IMR-90 (cell line): Measurements from ENCODE around the gene SLC23A3. TPM values are rescaled to one million over a fixed set of nuclear protein-coding genes. Genes with fewer than 3 reads are reported as not detected.

Source experiments
- ATAC-seq: fragments of 200-7000 bp; cut with Tn5 transposase; 2 replicates; pipeline ENCODE4 v1.9.1; 2020; ENCODE audit warnings: low read depth, mild to moderate bottlenecking, moderate library complexity
- BruUV-seq: library from RNA; stranded (reverse); fragments of 400-500 nt; replicated peaks from 2 replicates; lab custom pipeline; 2021; lab: Mats Ljungman, UMichigan
- CTCF ChIA-PET: fragments of 300-600 bp; formaldehyde crosslinking; extraction: SDS; loops from one replicate; lab custom pipeline; 2021; ENCODE audit warnings: antibody characterized with exemption; lab: Yijun Ruan, JAX
- POLR2A ChIA-PET: fragments of 300-600 bp; sonication (Branson Sonifier 250); formaldehyde crosslinking; loops from one replicate; lab custom pipeline; 2022; ENCODE audit warnings: antibody characterized with exemption; ENCODE audit not compliant: unreplicated experiment; lab: Charles Lee
- DNase-seq: peaks from one replicate; pipeline ENCODE4 v3.0.0; 2013
- H2AFZ ChIP-seq: replicated peaks from 2 replicates; pipeline ENCODE3; 2013; ENCODE audit warnings: low read length, mild to moderate bottlenecking; ENCODE audit not compliant: poor library complexity
- H2AK5ac ChIP-seq: 2 replicates; pipeline ENCODE4 v1.6.1; 2013; ENCODE audit warnings: low read depth, low read length, inconsistent platforms
- H2AK9ac ChIP-seq: replicated peaks from 2 replicates; pipeline ENCODE3; 2013; ENCODE audit warnings: mild to moderate bottlenecking, low read depth, low read length, moderate library complexity; ENCODE audit not compliant: poor library complexity
- H2BK120ac ChIP-seq: 2 replicates; pipeline ENCODE4 v1.6.1; 2013; ENCODE audit warnings: low read depth, low read length, inconsistent platforms
- H2BK15ac ChIP-seq: 3 replicates; pipeline ENCODE4 v1.6.1; 2013; ENCODE audit warnings: low read depth, low read length, inconsistent platforms
- H2BK20ac ChIP-seq: 2 replicates; pipeline ENCODE4 v1.6.1; 2013; ENCODE audit warnings: low read depth, mild to moderate bottlenecking, inconsistent platforms, low read length, moderate library complexity
- H2BK5ac ChIP-seq: 2 replicates; pipeline ENCODE4 v1.6.1; 2013; ENCODE audit warnings: mild to moderate bottlenecking, low read depth, low read length, inconsistent platforms; ENCODE audit not compliant: poor library complexity, severe bottlenecking
- H3K14ac ChIP-seq: replicated peaks from 2 replicates; pipeline ENCODE4 v1.6.1; 2013; ENCODE audit warnings: low read depth, low read length, inconsistent platforms
- H3K18ac ChIP-seq: 2 replicates; pipeline ENCODE4 v1.6.1; 2013; ENCODE audit warnings: low read depth, low read length, control low read depth
- H3K23ac ChIP-seq: 2 replicates; pipeline ENCODE4 v1.6.1; 2013; ENCODE audit warnings: low read depth, low read length, inconsistent platforms
- H3K27ac ChIP-seq: 2 replicates; pipeline ENCODE4 v1.5.1; 2013; ENCODE audit warnings: mild to moderate bottlenecking, control low read depth, low read length; ENCODE audit not compliant: insufficient read depth
- H3K27me3 ChIP-seq: 2 replicates; pipeline ENCODE4 v1.6.1; 2013; ENCODE audit warnings: low read length; ENCODE audit not compliant: control insufficient read depth, insufficient read depth
- H3K36me3 ChIP-seq: 2 replicates; pipeline ENCODE4 v1.6.1; 2013; ENCODE audit warnings: low read length, mixed read lengths; ENCODE audit not compliant: control insufficient read depth, insufficient read depth
- H3K4ac ChIP-seq: 2 replicates; pipeline ENCODE4 v1.6.1; 2013; ENCODE audit warnings: low read depth, low read length, inconsistent platforms
- H3K4me1 ChIP-seq: 2 replicates; pipeline ENCODE4 v1.6.1; 2013; ENCODE audit warnings: low read length, mixed read lengths; ENCODE audit not compliant: control insufficient read depth, insufficient read depth
- H3K4me2 ChIP-seq: 2 replicates; pipeline ENCODE4 v1.6.1; 2013; ENCODE audit warnings: low read depth, mild to moderate bottlenecking, control low read depth, low read length, moderate library complexity
- H3K4me3 ChIP-seq: 2 replicates; pipeline ENCODE4 v1.5.1; 2013; ENCODE audit warnings: low read depth, mild to moderate bottlenecking, control low read depth, low read length, moderate library complexity; ENCODE audit not compliant: insufficient read depth
- H3K56ac ChIP-seq: 2 replicates; pipeline ENCODE4 v1.6.1; 2013; ENCODE audit warnings: low read length, inconsistent platforms; ENCODE audit not compliant: insufficient read depth; ENCODE audit errors: extremely low read depth
- H3K79me1 ChIP-seq, 2 experiments: 2 replicates each; pipeline ENCODE4 v1.6.1; 2013; ENCODE audit warnings: low read length in 2 of 2, inconsistent platforms in 1 of 2, low read depth in 1 of 2
- H3K9ac ChIP-seq: 2 replicates; pipeline ENCODE4 v1.6.1; 2013; ENCODE audit warnings: low read depth, low read length, control low read depth
- H3K9me1 ChIP-seq: 2 replicates; pipeline ENCODE4 v1.6.1; 2013; ENCODE audit warnings: low read length, inconsistent platforms; ENCODE audit not compliant: insufficient read depth
- H3K9me3 ChIP-seq: 2 replicates; pipeline ENCODE4 v1.6.1; 2013; ENCODE audit warnings: low read length; ENCODE audit not compliant: control insufficient read depth, insufficient read depth
- H4K20me1 ChIP-seq: 2 replicates; pipeline ENCODE4 v1.6.1; 2013; ENCODE audit warnings: low read length, inconsistent platforms; ENCODE audit not compliant: insufficient read depth
- H4K5ac ChIP-seq: 2 replicates; pipeline ENCODE4 v1.6.1; 2013; ENCODE audit warnings: mild to moderate bottlenecking, low read depth, low read length, control low read depth
- H4K8ac ChIP-seq, 2 experiments: 2 replicates each; pipeline ENCODE4 v1.6.1; 2013; ENCODE audit warnings: low read depth in 2 of 2, low read length in 2 of 2, control low read depth in 1 of 2, inconsistent platforms in 1 of 2
- H4K91ac ChIP-seq: 2 replicates; pipeline ENCODE4 v1.6.1; 2013; ENCODE audit warnings: low read depth, low read length, inconsistent platforms; ENCODE audit not compliant: insufficient read depth
- BHLHE40 ChIP-seq: fragments of 150-350 bp; IDR thresholded peaks from 2 replicates; pipeline ENCODE4 v1.6.1; 2016; ENCODE audit warnings: mild to moderate bottlenecking, low read depth, low read length
- CEBPB ChIP-seq: IDR thresholded peaks from 2 replicates; pipeline ENCODE4 v1.6.1; 2012; ENCODE audit warnings: low read depth, low read length, improper control_type of control experiment
- CHD1 ChIP-seq: IDR thresholded peaks from 2 replicates; pipeline ENCODE4 v1.6.1; 2012; ENCODE audit warnings: low read depth, low read length, improper control_type of control experiment
- CTCF ChIP-seq: conservative IDR thresholded peaks from 2 replicates; pipeline ENCODE4 v1.5.1; 2012; ENCODE audit warnings: mild to moderate bottlenecking, low read depth, low read length, improper control_type of control experiment
- ELK1 ChIP-seq: fragments of 150-350 bp; IDR thresholded peaks from 2 replicates; pipeline ENCODE4 v1.6.1; 2016; ENCODE audit warnings: low read depth, mild to moderate bottlenecking, low read length, moderate library complexity, borderline replicate concordance
- FOS ChIP-seq: fragments of 150-350 bp; IDR thresholded peaks from 2 replicates; pipeline ENCODE4 v1.6.1; 2016; ENCODE audit warnings: low read depth, low read length
- MAFK ChIP-seq: IDR thresholded peaks from 2 replicates; pipeline ENCODE4 v1.6.1; 2012; ENCODE audit warnings: low read depth, low read length, improper control_type of control experiment
- MAZ ChIP-seq: IDR thresholded peaks from 2 replicates; pipeline ENCODE4 v1.6.1; 2012; ENCODE audit warnings: low read depth, mild to moderate bottlenecking, low read length, improper control_type of control experiment, moderate library complexity, borderline replicate concordance
- MXI1 ChIP-seq: IDR thresholded peaks from 2 replicates; pipeline ENCODE4 v1.6.1; 2012; ENCODE audit warnings: low read depth, mild to moderate bottlenecking, low read length, moderate library complexity, borderline replicate concordance
- NFE2L2 ChIP-seq: fragments of 150-350 bp; IDR thresholded peaks from 2 replicates; pipeline ENCODE4 v1.6.1; 2016; ENCODE audit warnings: low read depth, mild to moderate bottlenecking, low read length
- POLR2A ChIP-seq: IDR thresholded peaks from 2 replicates; pipeline ENCODE4 v1.6.1; 2012; ENCODE audit warnings: mild to moderate bottlenecking, low read depth, low read length
- RAD21 ChIP-seq: IDR thresholded peaks from 2 replicates; pipeline ENCODE4 v1.6.1; 2012; ENCODE audit warnings: low read length, improper control_type of control experiment
- RCOR1 ChIP-seq: IDR thresholded peaks from 2 replicates; pipeline ENCODE4 v1.6.1; 2012; ENCODE audit warnings: mild to moderate bottlenecking, low read length, improper control_type of control experiment; ENCODE audit not compliant: insufficient replicate concordance
- RFX5 ChIP-seq: IDR thresholded peaks from 2 replicates; pipeline ENCODE4 v1.8.0; 2012; ENCODE audit warnings: low read depth, mild to moderate bottlenecking, low read length, moderate library complexity
- SMC3 ChIP-seq: fragments of 150-350 bp; IDR thresholded peaks from 2 replicates; pipeline ENCODE4 v1.6.1; 2016; ENCODE audit warnings: low read depth, mild to moderate bottlenecking, antibody characterized with exemption, low read length, moderate library complexity
- WGBS, 2 experiments: methylation state at CpG; one replicate each; pipeline versions ENCODE4 v1.1.5 to v1.1.7; 2013; ENCODE audit warnings: missing lambda C conversion rate in 2 of 2; ENCODE audit not compliant: insufficient read length in 1 of 2; ENCODE audit errors: extremely low coverage in 2 of 2; 5-methylcytosine and 5-hydroxymethylcytosine counted together
- dilution Hi-C: fragments of 300-500 bp; cut with HindIII; formaldehyde crosslinking; loops from one replicate; pipeline ENCODE4 v1.14.3; 2018; ENCODE audit warnings: low sequenced_read_pairs; ENCODE audit not compliant: unreplicated experiment
- in situ Hi-C: fragments of 300-500 bp; cut with MboI; formaldehyde crosslinking; loops from 3 replicates; pipeline ENCODE4 v1.14.3; 2019; ENCODE audit warnings: low sequenced_read_pairs, inconsistent platforms, mixed read lengths
- intact Hi-C: fragments of 100-400 bp; cut with micrococcal nuclease; formaldehyde crosslinking; loops from 2 replicates; pipeline ENCODE4 v1.10.0; 2022
- polyA plus RNA-seq, 3 experiments: library from polyadenylated mRNA; depleted of rRNA; stranded (reverse); fragments of >200 nt; gene quantifications; 2 replicates each; pipeline ENCODE4 v1.2.3, GENCODE V29; 2012; ENCODE audit warnings: low replicate concordance in 1 of 3
- total RNA-seq: library from RNA; depleted of rRNA; stranded (reverse); fragments of >200 nt; gene quantifications from 2 replicates; pipeline ENCODE4 v1.2.3, GENCODE V29; 2012

Gene SLC23A3
- total and polyA plus RNA-seq, 2 of the 4 experiments (the other 2 are of a cell fraction): 0.18 to 0.65 TPM

DNA sequence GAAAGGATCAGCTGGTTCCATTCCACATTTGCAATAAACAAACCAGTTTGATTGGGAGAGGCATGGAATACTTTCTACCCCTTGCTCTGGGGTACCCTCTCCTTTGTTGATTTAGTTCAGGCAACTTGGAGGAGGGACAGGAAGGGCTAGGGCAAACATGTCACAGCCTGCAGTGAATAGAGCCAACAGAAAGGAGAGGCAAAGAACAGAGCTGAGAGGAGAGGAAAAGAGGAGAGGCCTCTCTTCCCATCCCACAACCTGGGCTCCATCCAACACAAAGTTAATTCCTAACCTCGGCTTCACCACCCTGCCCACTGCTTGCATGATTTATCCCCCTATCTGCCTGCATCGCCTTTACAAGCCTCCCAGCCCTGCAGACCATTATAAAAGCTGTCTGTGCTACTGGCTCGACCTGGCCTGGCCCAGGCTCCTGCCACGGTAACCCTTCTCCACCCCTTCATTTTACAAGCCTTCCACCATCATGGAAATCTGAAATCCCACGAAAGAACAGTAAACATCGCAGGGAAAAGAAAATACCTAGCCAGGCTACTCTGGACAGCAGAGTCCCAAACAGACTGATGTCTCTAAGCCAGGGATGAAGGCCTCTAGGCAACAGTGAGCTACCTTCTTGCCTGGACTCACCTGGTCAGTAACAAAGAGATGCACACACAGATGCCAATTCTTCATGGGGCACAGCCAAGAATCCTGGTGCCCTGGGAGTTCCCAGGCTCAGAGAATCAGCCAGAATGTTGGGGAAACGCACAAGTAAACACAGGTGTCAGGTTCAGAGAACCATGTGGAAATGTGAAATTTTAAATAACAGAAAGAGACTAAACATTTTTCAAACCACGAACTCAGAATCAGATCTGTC is 52.8 kb downstream of the SLC23A3 start:
- H3K4me2 ChIP-seq: no peak overlapping the region
- no peak for ATAC-seq
- POLR2A ChIA-PET: no interaction called here
- TF ChIP-seq NFE2L2 (no peak), MXI1 (no peak), RAD21 (no peak), RCOR1 (no peak), POLR2A (no peak), ELK1 (no peak), RFX5 (no peak), FOS (no peak), BHLHE40 (no peak), MAZ (no peak), MAFK (no peak), CHD1 (no peak), SMC3 (no peak), CTCF (no peak), CEBPB (no peak)

More for the DNA sequence above, 52.8 kb downstream of the SLC23A3 start:
- CTCF ChIA-PET: interaction anchor here (1.5 to 2.4 kb wide), 2 partner anchors 44 to 58 kb away, joined by 5 to 6 read pairs; no protein-coding TSS in a partner anchor
- H3K36me3 ChIP-seq: no peaks in the 10 kb centered on the region; the same call in 1 of the 2 replicates
- no peak overlapping the region for H3K9ac ChIP-seq
- H3K56ac ChIP-seq: no peak overlapping the region
- no peak overlapping the region for H4K8ac ChIP-seq
- H2AFZ ChIP-seq: no peak overlapping the region
- 86% methylated on average over 3 of the region's 8 CpGs; no CpG with 5 or more reads in 1 of the 2 experiments for WGBS, 2 experiments
- DNase-seq: no peak
- H3K4ac ChIP-seq: no peak overlapping the region
- H3K9me3 ChIP-seq: no peaks in the 10 kb centered on the region
- H3K18ac ChIP-seq: no peak overlapping the region
- H2AK5ac ChIP-seq: no peak overlapping the region
- no peak overlapping the region for H4K5ac ChIP-seq
- H2BK5ac ChIP-seq: no peak overlapping the region
- H2BK120ac ChIP-seq: no peak overlapping the region
- dilution Hi-C loops (no loop called here), in situ Hi-C loops (no loop called here), intact Hi-C loops (no loop called here)
- no peaks in the 10 kb centered on the region for H3K4me1 ChIP-seq
- no peak overlapping the region for H2AK9ac ChIP-seq
- BruUV-seq: no TSS peak
- no peak overlapping the region for H3K23ac ChIP-seq
- H3K14ac ChIP-seq: no peak overlapping the region
- H3K79me1 ChIP-seq: no peaks in the 10 kb centered on the region
- H4K91ac ChIP-seq: no peak overlapping the region
- H2BK15ac ChIP-seq: no peak overlapping the region
- H3K27me3 ChIP-seq: no peaks in the 10 kb centered on the region
- H3K9me1 ChIP-seq: no peaks in the 10 kb centered on the region
- H3K27ac ChIP-seq: no peak overlapping the region
- no peak overlapping the region for H2BK20ac ChIP-seq
- peaks cover 3% of the 10 kb centered on the region; the same call in 1 of the 2 replicates for H4K20me1 ChIP-seq
- no peak overlapping the region for H3K4me3 ChIP-seq
